Activated T-cell treated with anti-CD3 and anti-CD28 coated beads, Interleukin-2, amount 50 U/mL, for 72 hours (primary cell): ENCODE measurements around the gene KCNK13. TPM values are rescaled to one million over a fixed set of nuclear protein-coding genes. Genes with fewer than 3 reads are reported as not detected.
"Not testable (repeated sequence)": the region's sequence is repeated elsewhere in the genome, so short reads cannot be mapped to it uniquely, and the experiment has no call there.

Experiments used
- ATAC-seq, 2 donors: fragments of 150-1000 bp; cut with Tn5 transposase; replicated peaks in 1 of 2; 2 replicates each; pipeline ENCODE4 v1.10.0; 2021; ENCODE audit warnings: moderate library complexity in 2 of 2, mild to moderate bottlenecking in 1 of 2
- DNase-seq, 2 donors: peaks; one replicate each; pipeline ENCODE4 v3.0.0; 2021 to 2022; ENCODE audit warnings: mixed read lengths in 1 of 2
- H3K27ac Mint-ChIP-seq: one replicate; pipeline ENCODE4 v1.8.0; 2022; ENCODE audit warnings: mild to moderate bottlenecking, moderate library complexity, mixed read lengths
- H3K27me3 Mint-ChIP-seq: one replicate; pipeline ENCODE4 v1.8.0; 2022; ENCODE audit warnings: low read depth, mixed read lengths
- H3K36me3 Mint-ChIP-seq, 2 donors: one replicate each; pipeline ENCODE4 v1.8.0; 2022; ENCODE audit warnings: mixed read lengths in 2 of 2, mild to moderate bottlenecking in 1 of 2; ENCODE audit not compliant: insufficient read depth in 2 of 2
- H3K4me1 Mint-ChIP-seq: one replicate; pipeline ENCODE4 v1.8.0; 2022; ENCODE audit warnings: low read depth, mixed read lengths
- H3K4me3 Mint-ChIP-seq, 2 donors: one replicate each; pipeline ENCODE4 v1.8.0; 2022; ENCODE audit warnings: mild to moderate bottlenecking in 2 of 2, mixed read lengths in 2 of 2, moderate library complexity in 2 of 2
- H3K9me3 Mint-ChIP-seq, 2 donors: one replicate each; pipeline ENCODE4 v1.8.0; 2022; ENCODE audit warnings: mixed read lengths in 2 of 2
- total RNA-seq, 2 donors: library from RNA; stranded (reverse); gene quantifications; one replicate each; pipeline ENCODE4 v1.2.3, GENCODE V29; 2022

The KCNK13 gene
- total RNA-seq, 2 donors from 2014 or later: not detected

- ATAC-seq (no peak), DNase-seq (no peak)
- no peaks in the 10 kb centered on the region for H3K36me3 Mint-ChIP-seq
- no peaks in the 10 kb centered on the region for H3K9me3 Mint-ChIP-seq
- H3K4me3 Mint-ChIP-seq: no peak overlapping the region
- H3K27ac Mint-ChIP-seq: no peak overlapping the region
- no peaks in the 10 kb centered on the region for H3K4me1 Mint-ChIP-seq
- peaks cover 23% of the 10 kb centered on the region for H3K27me3 Mint-ChIP-seq
These were observed 132.9 kb downstream of the KCNK13 start for GRCh38 chr14:90194706-90195105.

GRCh38 chr14:90198541-90199060 is 136.8 kb downstream of the KCNK13 start:
- ATAC-seq: no peak
- no peak for DNase-seq

DNA sequence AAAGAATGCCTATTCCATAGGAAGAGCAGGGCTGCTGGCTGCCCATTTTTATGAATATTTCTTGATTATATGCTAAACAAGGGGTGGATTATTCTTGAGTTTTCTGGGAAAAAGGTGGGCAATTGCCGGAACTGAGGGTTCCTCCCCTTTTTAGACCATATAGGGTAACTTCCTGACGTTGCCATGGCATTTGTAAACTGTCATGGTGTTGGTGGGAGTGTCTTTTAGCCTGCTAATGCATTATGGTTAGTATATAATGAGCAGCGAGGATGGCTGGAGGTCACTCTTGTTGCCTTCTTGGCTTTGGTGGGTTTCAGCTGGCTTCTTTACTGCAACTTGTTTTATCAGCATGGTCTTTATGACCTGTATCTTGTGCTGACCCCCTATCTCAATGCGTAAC is 138.8 kb downstream of the KCNK13 start:
- not testable (repeated sequence) for H3K36me3 Mint-ChIP-seq, DNase-seq, ATAC-seq, H3K27ac Mint-ChIP-seq, H3K4me1 Mint-ChIP-seq, H3K4me3 Mint-ChIP-seq, H3K9me3 Mint-ChIP-seq
- H3K27me3 Mint-ChIP-seq: peaks cover 18% of the 10 kb centered on the region

More at GRCh38 chr14:90198541-90199060, 136.8 kb downstream of the KCNK13 start:
- Mint-ChIP-seq H3K27me3 (peaks cover 23% of the 10 kb centered on the region), H3K9me3 (peaks cover 0 to 2% of the 10 kb centered on the region in 2 donors), H3K4me1 (no peaks in the 10 kb centered on the region), H3K4me3 (no peak overlapping the region), H3K36me3 (no peaks in the 10 kb centered on the region), H3K27ac (no peak overlapping the region)

DNA sequence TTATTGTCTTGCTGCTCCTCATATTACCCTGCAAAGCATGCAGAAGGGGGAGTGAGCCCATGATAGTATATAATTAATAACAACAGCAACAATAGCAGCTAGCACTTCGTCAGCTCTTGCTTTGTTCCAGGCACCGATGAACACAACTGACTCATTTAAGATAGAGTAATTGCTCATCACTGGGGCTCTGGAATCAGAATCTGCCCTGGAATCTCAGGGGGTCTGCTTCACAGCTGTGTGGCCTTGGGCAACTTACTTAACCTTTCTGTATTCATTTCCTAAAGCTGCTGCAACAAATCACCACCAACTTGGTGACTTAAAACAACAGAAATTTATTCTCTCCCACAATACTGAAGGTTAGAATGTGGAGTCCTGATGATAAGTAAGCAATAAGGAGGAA is 139.6 kb downstream of the KCNK13 start:
- Mint-ChIP-seq H3K4me1 (no peaks in the 10 kb centered on the region), H3K27ac (no peak overlapping the region), H3K9me3 (peaks cover 0 to 2% of the 10 kb centered on the region in 2 donors), H3K36me3 (no peaks in the 10 kb centered on the region), H3K27me3 (peaks cover 12% of the 10 kb centered on the region), H3K4me3 (no peak overlapping the region)
- ATAC-seq (no peak), DNase-seq (no peak)

- Mint-ChIP-seq H3K27me3 (no peaks in the 10 kb centered on the region), H3K4me1 (no peaks in the 10 kb centered on the region), H3K27ac (no peak overlapping the region), H3K4me3 (no peak overlapping the region), H3K9me3 (peaks cover 0 to 2% of the 10 kb centered on the region in 2 donors), H3K36me3 (peaks cover 0 to 1% of the 10 kb centered on the region in 2 donors)
- no peak for ATAC-seq
- DNase-seq: no peak
These were observed 142.7 kb downstream of the KCNK13 start for GRCh38 chr14:90204516-90204915.

DNA sequence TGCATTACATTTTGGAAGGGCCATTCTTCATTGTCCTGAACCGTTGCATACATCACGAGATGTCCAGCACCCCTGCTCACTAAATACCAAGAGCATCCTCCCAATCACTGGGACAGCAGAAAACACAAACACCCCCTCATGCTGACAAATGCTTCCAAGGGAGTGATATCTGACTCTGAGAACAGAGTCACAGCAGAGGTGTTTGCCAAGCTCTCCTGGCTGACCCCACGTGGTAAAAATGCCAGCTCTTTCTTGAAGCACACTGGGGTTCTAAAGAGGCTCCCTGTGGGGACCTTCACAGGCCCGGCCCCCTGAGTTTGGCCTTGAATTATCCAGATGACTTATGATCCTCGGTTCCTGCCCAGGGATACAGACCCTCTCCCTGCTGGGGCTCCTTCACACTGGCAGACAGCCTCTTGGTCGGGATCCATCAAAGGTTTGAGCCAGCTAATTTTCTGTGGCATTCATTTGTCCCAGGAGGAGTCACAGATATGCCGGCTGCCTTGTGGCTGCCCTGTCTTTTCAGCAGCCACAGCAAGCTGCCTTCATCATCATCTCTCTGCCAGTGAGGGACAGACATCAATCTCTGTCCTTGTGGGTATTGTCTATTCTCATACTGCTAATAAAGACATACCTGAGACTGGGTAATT is 151.4 kb downstream of the KCNK13 start:
- no peaks in the 10 kb centered on the region for H3K4me1 Mint-ChIP-seq
- H3K27me3 Mint-ChIP-seq: peaks cover 8% of the 10 kb centered on the region
- H3K9me3 Mint-ChIP-seq: no peaks in the 10 kb centered on the region
- DNase-seq: no peak
- no peak for ATAC-seq
- H3K36me3 Mint-ChIP-seq: peaks cover 2 to 3% of the 10 kb centered on the region in 2 donors
- H3K4me3 Mint-ChIP-seq: no peak overlapping the region
- no peak overlapping the region for H3K27ac Mint-ChIP-seq

- Mint-ChIP-seq H3K4me3 (no peak overlapping the region), H3K4me1 (no peaks in the 10 kb centered on the region), H3K9me3 (peaks cover 2 to 8% of the 10 kb centered on the region in 2 donors), H3K27ac (no peak overlapping the region), H3K27me3 (peaks cover 14% of the 10 kb centered on the region), H3K36me3 (no peaks in the 10 kb centered on the region)
- DNase-seq (no peak), ATAC-seq (no peak)
These were observed 166.7 kb downstream of the KCNK13 start for GRCh38 chr14:90228478-90228877.

GRCh38 chr14:90229942-90230341 is 168.1 kb downstream of the KCNK13 start:
- not testable (repeated sequence) for DNase-seq, H3K36me3 Mint-ChIP-seq, H3K27ac Mint-ChIP-seq, H3K4me3 Mint-ChIP-seq, H3K4me1 Mint-ChIP-seq, H3K9me3 Mint-ChIP-seq, ATAC-seq
- H3K27me3 Mint-ChIP-seq: peaks cover 19% of the 10 kb centered on the region

Other genes starting within 250 kb of the KCNK13 start
- gene EFCAB11, start 107.3 kb upstream of the KCNK13 start, total RNA-seq: 10 to 100 TPM; 12.8 to 13.7 TPM
- 10 to 100 TPM; 98.4 to 99.1 TPM for gene TDP1, start 106.1 kb upstream of the KCNK13 start, total RNA-seq
- 100 to 1,000 TPM; 105 to 112 TPM for gene PSMC1, start 194.6 kb downstream of the KCNK13 start, total RNA-seq